GM12873 (cell line): Measurements from ENCODE around the gene RASAL1.

ENCODE experiments used
- TF ChIP-seq, protein P1 (sequence below): IDR thresholded peaks from 2 replicates; pipeline ENCODE4 v1.5.1; 2012; ENCODE audit warnings: low read depth, mild to moderate bottlenecking, moderate library complexity, low read length, control low read depth; ENCODE audit not compliant: insufficient read depth; ENCODE audit errors: missing control alignments

RASAL1 gene

DNA sequence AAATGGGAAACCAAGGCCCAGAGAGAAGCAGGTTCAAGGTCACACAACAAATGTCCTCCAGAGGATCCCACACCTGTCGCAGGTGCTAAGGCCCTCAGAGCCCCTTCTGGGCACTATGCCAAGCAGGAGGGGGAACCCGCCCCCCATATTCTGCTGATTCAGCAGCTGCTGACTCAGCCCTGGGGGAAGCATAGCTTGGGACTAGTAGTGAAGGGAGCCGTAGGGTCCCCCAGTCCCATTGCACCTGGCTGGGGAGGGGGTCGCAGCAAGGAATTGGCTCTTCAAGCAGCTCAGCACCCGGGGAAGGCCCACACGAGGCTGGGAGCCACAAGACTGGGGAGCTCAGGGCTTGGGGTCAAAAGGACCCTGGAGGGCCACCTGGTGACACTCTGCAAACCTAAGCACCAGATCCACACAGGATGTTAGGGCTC is 1.0 kb downstream of the RASAL1 start:
- TF ChIP-seq, protein P1, sequence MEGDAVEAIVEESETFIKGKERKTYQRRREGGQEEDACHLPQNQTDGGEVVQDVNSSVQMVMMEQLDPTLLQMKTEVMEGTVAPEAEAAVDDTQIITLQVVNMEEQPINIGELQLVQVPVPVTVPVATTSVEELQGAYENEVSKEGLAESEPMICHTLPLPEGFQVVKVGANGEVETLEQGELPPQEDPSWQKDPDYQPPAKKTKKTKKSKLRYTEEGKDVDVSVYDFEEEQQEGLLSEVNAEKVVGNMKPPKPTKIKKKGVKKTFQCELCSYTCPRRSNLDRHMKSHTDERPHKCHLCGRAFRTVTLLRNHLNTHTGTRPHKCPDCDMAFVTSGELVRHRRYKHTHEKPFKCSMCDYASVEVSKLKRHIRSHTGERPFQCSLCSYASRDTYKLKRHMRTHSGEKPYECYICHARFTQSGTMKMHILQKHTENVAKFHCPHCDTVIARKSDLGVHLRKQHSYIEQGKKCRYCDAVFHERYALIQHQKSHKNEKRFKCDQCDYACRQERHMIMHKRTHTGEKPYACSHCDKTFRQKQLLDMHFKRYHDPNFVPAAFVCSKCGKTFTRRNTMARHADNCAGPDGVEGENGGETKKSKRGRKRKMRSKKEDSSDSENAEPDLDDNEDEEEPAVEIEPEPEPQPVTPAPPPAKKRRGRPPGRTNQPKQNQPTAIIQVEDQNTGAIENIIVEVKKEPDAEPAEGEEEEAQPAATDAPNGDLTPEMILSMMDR: no peak

DNA sequence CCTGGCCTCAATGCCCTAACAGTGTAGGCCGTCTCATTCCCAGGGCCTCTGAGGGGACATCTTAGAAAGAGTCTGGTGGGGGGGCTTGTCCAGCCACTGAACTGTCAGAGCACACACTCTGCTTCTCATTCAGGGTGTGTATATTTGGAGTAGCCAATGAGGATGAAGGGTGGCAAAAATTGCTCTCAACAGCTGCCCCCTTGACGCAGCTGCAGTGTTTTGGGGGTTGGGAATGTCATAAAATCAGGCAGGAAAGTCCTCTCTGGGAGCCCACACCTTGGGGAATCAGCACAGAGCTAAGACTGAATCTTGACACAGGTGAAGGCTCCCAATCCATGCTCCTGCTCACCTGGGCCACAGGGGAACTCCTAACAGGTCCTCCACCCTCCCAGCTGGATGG is 1.5 kb downstream of the RASAL1 start:
- TF ChIP-seq, protein P1: no peak

DNA sequence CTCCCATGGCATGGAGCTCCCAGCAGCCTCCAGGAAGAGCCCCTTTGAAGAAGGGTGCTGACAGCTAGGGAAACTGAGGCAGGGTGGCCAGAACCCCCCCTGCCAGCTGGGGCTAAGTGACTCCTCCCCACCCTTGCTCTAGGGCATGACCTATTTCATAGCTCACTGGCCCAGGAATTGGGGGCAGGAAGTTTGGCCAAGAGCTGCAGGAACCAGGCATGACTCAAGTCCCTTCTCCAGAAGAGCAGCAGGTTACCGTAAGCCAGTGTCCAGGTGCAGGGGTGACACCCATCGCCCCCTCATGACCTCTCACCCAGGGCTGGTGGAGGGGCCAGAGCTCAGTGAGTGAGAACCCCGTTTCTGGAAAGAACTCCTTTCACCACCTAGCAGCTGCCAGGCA is 1.9 kb downstream of the RASAL1 start:
- TF ChIP-seq, protein P1: no peak

DNA sequence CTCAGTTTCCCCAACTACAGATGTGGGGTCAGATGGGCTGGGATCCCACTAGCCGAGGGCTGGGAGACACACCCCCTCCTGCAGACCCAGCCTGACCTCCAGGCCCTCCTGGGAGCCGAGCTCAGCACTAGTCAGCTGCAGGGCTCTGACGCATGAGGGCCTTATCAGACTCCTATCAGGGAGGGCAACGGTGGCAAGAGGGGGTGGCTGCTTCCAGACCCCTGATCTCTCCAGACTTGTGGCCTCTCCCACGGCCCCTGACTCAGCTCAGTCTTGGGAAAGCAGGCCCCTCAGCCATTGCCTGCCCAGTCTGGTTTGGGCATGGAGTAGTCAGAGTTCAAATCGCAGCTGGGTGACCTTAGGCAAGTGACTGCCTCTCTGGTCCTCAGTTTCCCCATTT is 2.5 kb downstream of the RASAL1 start:
- TF ChIP-seq, protein P1: no peak

DNA sequence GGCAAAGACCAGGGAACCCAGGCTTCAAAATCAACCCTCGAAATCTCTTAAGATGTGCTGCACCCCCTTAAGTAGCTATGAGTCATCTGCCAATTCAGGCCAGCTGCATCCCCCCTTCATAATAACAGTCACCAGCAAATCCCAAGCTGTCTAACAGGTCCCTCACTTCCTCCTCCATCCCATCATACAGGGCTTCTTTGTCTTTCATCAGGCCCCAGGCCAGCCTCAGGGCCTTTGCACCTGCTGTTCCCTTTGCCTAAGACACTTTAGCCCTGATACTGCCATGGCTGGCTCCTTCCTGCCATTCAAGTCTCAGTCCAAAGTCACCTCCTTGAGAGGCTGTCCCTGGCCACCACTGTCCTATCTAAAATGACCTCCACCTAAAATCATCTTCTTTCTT is 4.0 kb downstream of the RASAL1 start:
- TF ChIP-seq, protein P1: no peak

DNA sequence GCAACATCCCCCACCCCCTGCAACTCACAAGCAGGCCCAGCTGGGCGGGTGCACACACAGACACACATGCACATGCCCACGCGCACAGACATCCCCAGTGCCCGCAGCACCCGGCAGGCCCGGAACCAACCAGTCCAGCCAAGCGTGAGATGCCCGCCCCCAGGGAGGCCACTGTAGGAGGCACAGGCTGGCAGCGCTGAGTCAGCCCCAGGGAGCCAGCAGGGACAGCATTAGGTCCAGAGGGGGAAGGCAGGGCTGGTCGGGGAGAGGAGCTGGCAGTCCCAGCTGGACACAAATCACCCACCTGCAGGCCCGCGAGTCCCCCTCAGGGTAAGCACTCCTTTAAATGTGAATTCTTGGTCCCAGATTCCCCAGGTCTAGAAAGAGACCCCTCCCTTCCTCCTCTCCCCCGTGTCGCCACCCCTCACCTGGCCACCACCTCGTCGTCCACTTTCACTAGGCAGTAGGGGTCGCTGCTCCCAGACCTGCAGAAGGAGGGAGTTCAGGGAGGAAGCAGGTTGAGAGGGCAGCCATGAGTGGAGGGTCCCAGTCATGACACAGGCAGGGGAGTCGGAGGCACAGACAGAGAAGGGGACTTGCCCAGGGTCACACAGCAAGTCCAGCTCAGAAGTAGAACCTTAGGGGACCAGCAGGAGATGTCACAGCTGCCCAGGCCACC is 5.0 kb downstream of the RASAL1 start:
- TF ChIP-seq, protein P1: peak; percentile 31

DNA sequence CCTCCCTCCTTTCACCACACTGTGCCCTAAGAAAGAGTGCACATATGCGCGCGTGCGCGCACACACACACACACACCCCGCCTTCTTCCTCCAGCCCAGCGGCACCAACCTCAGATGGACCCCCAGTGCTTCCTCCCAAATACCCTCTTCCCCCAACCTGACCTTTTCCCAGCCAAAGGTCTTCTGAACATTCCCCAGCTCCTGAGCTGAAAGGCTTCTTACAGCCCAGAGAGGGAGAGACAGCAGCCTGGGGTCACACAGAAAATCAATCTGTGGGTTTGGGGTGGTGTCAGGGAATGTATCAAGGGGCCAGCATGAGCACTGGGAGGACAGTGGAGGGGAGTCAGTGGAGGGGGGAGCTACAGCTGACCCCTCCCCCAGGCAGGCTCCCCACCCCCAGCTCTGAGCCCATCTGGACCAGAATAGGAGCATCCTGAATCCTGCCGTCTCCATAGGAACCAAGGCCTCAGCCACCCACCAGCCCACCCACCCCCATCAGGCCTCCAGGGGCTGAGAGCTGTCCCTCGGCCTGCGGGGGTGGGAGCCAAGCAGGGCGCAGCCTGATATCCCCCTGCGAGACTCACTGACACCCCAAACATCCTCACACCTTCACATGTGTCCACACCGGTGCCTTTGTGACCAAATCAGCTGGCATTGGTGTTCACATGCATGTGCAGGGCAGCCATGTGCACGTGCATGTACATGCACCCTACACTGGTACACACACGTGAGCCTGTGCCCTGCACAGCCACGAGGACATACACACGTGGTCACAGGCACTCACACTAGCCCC is 5.7 kb downstream of the RASAL1 start:
- TF ChIP-seq, protein P1: no peak
